ENCODE results near the gene TNRC6A. TPM values are rescaled to one million over a fixed set of nuclear protein-coding genes. Genes with fewer than 3 reads are reported as not detected.

TNRC6A gene
- total and polyA plus RNA-seq, 2 of the 13 experiments (the other 11 are each of a cell fraction or from before 2014, with no cell fraction given), result 30.9 to 43.6 TPM

DNA sequence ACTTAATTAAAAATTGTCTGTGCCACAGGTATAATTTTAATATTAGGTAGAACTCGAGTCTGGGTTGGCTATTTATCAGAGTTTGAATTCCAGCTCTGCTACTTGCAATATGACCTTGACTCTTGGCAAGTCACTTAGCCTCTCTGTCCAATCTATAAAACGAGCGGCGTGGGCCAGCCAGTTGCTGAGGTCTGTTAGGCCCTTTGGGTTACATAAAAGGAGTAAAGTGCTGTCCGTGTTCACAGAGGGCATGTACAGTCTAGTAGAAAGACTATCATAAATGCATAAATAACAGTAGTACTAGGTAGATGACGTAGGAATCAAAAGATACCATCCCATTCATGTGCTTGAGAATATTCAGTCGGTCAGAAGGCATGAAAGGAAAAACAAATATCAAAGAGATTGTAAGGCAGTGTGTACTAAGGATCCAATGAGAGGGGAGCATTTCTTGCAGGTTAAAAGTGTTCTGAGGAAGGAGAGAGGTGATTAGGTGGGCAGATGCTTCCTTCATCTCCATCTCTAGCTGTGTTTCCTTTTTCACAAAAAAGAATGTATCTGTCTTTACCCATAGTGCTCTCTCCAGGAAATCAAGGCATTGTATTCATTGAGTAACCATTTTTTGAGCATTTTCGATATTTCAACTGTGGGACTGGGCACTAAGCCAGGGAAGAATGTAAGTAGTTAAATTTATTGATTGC, 2.4 kb downstream of the TNRC6A start (continued):
- TF ChIP-seq, protein P1, sequence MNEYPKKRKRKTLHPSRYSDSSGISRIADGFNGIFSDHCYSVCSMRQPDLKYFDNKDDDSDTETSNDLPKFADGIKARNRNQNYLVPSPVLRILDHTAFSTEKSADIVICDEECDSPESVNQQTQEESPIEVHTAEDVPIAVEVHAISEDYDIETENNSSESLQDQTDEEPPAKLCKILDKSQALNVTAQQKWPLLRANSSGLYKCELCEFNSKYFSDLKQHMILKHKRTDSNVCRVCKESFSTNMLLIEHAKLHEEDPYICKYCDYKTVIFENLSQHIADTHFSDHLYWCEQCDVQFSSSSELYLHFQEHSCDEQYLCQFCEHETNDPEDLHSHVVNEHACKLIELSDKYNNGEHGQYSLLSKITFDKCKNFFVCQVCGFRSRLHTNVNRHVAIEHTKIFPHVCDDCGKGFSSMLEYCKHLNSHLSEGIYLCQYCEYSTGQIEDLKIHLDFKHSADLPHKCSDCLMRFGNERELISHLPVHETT (CRISPR knock-in tag; conservative IDR thresholded peaks at IDR 0.05), result no peak
- TF ChIP-seq RFXAP (CRISPR knock-in tag; IDR thresholded peaks at IDR 0.05; ENCODE audit: borderline replicate concordance) (no peak), HOXA5 (CRISPR knock-in tag; IDR thresholded peaks at IDR 0.05) (no peak), ZNF136 (CRISPR knock-in tag; IDR thresholded peaks at IDR 0.05; ENCODE audit: low read depth) (no peak), TGIF2 (CRISPR knock-in tag; IDR thresholded peaks at IDR 0.05) (no peak), ZFY (CRISPR knock-in tag; IDR thresholded peaks at IDR 0.05) (peak; percentile 38; the same call in 1 of the 2 replicates), ZNF570 (CRISPR knock-in tag; IDR thresholded peaks at IDR 0.05; ENCODE audit: borderline replicate concordance) (no peak), SIN3A (IDR thresholded peaks at IDR 0.05; ENCODE audit: borderline replicate concordance, low read depth, low read length) (no peak), HNF4G (IDR thresholded peaks at IDR 0.05; ENCODE audit: borderline replicate concordance, low read depth, low read length) (peak; percentile 70), HNF4G (CRISPR knock-in tag; IDR thresholded peaks at IDR 0.05; ENCODE audit: borderline replicate concordance, low read depth) (no peak; the same call in 1 of the 2 replicates), PCBP1 (IDR thresholded peaks at IDR 0.05; ENCODE audit: borderline replicate concordance, low read depth, low read length) (no peak), ZBTB42 (CRISPR knock-in tag; IDR thresholded peaks at IDR 0.05) (no peak), DNMT1 (CRISPR knock-in tag; IDR thresholded peaks at IDR 0.05) (no peak), MTA3 (CRISPR knock-in tag; IDR thresholded peaks at IDR 0.05) (no peak), PHF8 (CRISPR knock-in tag; IDR thresholded peaks at IDR 0.05) (peak; percentile 31; the same call in 1 of the 2 replicates), RARG (CRISPR knock-in tag; IDR thresholded peaks at IDR 0.05; ENCODE audit: low read depth) (no peak), PRPF4 (IDR thresholded peaks at IDR 0.05; ENCODE audit: low read depth, low read length, poor library complexity, severe bottlenecking) (no peak), ZNF510 (CRISPR knock-in tag; IDR thresholded peaks at IDR 0.05; ENCODE audit: low read depth) (no peak), ZNF292 (CRISPR knock-in tag; IDR thresholded peaks at IDR 0.05; ENCODE audit: borderline replicate concordance, low read depth) (peak; percentile 68; the same call in 1 of the 2 replicates)
- TF ChIP-seq, protein P2, sequence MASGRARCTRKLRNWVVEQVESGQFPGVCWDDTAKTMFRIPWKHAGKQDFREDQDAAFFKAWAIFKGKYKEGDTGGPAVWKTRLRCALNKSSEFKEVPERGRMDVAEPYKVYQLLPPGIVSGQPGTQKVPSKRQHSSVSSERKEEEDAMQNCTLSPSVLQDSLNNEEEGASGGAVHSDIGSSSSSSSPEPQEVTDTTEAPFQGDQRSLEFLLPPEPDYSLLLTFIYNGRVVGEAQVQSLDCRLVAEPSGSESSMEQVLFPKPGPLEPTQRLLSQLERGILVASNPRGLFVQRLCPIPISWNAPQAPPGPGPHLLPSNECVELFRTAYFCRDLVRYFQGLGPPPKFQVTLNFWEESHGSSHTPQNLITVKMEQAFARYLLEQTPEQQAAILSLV (CRISPR knock-in tag; IDR thresholded peaks at IDR 0.05; ENCODE audit: borderline replicate concordance), result no peak
- TF ChIP-seq, protein P3, sequence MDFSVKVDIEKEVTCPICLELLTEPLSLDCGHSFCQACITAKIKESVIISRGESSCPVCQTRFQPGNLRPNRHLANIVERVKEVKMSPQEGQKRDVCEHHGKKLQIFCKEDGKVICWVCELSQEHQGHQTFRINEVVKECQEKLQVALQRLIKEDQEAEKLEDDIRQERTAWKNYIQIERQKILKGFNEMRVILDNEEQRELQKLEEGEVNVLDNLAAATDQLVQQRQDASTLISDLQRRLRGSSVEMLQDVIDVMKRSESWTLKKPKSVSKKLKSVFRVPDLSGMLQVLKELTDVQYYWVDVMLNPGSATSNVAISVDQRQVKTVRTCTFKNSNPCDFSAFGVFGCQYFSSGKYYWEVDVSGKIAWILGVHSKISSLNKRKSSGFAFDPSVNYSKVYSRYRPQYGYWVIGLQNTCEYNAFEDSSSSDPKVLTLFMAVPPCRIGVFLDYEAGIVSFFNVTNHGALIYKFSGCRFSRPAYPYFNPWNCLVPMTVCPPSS (IDR thresholded peaks at IDR 0.05), result no peak
- TF ChIP-seq, protein P4, sequence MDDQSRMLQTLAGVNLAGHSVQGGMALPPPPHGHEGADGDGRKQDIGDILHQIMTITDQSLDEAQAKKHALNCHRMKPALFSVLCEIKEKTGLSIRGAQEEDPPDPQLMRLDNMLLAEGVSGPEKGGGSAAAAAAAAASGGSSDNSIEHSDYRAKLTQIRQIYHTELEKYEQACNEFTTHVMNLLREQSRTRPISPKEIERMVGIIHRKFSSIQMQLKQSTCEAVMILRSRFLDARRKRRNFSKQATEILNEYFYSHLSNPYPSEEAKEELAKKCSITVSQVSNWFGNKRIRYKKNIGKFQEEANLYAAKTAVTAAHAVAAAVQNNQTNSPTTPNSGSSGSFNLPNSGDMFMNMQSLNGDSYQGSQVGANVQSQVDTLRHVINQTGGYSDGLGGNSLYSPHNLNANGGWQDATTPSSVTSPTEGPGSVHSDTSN (CRISPR knock-in tag; IDR thresholded peaks at IDR 0.05; ENCODE audit: borderline replicate concordance), result no peak
- TF ChIP-seq, protein P5, sequence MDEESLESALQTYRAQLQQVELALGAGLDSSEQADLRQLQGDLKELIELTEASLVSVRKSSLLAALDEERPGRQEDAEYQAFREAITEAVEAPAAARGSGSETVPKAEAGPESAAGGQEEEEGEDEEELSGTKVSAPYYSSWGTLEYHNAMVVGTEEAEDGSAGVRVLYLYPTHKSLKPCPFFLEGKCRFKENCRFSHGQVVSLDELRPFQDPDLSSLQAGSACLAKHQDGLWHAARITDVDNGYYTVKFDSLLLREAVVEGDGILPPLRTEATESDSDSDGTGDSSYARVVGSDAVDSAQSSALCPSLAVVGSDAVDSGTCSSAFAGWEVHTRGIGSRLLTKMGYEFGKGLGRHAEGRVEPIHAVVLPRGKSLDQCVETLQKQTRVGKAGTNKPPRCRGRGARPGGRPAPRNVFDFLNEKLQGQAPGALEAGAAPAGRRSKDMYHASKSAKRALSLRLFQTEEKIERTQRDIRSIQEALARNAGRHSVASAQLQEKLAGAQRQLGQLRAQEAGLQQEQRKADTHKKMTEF (CRISPR knock-in tag; IDR thresholded peaks at IDR 0.05), result peak; percentile 67
